ENCODE measurements around the gene EARS2.
"Not testable (repeated sequence)": the region's sequence is repeated elsewhere in the genome, so short reads cannot be mapped to it uniquely, and the experiment has no call there.

Gene EARS2

DNA sequence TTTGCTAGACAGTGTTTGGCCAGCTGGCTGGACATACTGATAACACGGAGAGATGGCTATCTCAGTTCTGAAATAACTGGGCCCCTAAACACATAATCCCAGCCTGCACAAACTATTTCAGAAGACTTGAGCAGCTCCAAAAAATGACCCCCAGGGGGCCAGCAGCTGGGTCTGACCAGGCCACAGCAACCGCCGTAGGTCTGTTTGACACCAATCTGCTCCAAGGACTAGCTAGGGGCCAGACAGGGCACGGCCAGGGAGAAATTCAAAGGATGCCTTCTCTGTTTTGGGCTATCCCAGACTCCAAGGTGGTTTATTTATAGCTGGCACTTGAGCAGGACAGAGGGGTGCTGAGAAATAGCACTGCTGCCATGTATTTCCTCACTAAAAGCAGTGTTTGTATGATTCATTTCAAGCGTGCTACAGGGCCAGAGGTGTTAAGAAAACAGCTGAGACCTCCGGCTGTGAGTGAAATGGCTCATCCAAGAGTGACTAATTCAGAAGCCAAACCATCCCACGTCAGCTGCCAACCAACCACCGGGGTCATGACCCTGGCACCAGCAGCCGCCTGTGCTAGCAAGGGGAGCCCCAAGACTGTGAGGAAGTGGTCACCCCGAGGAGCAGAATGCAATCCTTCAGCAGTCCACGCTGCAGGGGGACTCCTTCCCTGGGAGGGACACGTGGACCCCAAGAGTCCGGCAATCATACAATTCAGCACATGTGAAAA lies 52.5 kb downstream of the EARS2 start:
- DNase-seq = no peak

DNA sequence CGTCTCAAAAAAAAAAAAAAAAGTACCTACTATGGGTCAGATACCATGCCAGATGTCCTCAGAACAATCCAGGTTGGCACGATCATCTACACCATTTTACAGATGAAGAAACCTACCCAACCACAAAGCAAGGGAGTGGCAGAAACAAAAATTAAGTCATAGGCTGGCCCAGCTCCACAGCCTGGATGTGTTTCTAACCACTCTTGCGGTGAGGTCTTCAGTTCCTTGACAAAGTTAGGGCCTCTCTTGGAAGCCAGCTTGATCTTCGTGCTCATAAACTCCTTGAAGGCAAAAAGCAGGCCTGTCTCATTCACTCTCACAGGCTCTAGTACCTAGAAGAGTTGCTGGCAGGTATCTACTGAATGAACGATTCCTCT lies 53.1 kb downstream of the EARS2 start:
- DNase-seq = no peak

DNA sequence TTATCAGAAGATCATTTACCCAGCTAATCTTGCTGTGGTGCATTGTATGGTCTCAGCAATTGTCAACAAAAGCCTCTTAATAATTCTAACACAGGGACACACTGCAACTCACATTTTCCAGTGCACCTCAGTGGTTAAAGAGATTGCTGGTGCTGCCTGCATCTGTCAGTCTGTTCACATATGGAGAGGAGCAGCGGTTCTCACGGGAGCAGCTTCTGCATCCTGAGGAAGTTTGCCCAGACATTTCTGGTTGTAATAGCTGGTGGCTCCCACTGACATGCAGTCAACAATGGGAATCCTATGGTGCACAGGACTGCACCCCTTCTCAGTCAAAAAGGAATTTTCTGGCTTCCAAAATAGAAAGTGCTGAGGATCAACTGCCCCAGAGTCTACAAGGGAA lies 54.7 kb downstream of the EARS2 start:
- DNase-seq = no peak

DNA sequence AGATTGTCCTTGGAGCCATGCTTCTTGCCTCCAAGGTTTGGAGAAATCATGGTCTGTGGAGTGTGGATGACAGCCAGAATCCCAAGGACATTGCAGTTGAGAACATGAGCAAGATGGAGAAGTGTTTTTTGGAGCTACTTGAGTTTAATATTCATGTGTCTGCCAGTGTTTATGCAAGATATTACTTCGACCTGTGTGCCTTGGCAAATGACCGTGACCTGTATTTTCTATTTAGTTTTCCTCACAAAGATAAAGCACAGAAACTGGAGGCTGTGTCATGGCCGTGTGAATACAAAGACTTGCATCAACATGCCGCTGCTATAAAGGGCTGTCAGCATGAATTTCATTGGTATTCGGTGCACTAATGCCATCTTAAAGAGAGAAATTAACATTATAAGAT lies 55.9 kb downstream of the EARS2 start:
- no peak for DNase-seq

DNA sequence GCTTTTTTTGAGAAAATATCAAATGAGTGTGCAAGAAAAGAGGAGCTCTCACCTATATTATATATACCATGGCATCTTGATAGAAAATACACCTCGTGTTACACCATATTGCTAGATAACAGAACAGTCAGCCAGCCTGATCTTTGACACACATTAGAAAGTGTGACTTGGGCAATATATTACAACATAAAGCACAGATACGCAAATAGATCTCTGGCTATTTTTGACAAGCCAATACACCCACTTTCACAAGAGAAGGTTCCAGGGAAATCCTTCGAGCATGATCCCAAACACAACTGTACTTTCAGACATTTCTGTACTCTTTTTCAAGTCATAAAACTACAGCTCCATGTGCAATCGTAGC lies 56.3 kb downstream of the EARS2 start:
- no peak for DNase-seq

DNA sequence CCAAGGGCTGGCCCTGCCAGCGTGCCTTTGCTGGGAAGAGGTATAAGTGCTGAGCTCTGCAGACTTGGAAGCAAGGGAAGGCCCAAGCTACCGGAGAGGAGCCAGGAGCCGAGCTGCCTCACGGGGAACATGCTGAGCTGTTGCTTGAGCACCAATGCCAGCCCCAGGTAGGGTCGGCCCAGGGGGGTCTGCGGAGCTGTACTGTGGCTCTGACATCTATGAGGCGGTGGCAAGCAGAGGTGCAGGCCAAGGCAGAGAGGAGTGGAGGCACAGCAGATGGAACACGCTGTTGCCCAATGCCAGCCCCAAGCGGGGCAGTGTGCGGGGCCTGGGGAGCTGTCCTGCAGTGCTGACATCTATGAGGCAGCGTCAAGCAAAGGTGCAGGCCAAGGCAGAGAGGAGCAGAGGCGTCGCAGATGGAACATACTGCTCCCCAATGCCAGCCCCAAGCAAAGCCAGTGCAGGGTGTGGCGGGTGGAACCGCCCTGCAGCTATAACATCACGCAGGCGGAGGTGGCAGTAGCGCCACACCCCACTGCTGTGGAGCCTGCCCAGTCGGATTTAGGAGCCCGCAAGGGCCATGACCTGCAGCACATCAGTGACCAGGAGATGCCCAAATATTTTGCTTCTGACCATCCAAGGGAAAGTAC lies 56.8 kb downstream of the EARS2 start:
- no peak for DNase-seq

DNA sequence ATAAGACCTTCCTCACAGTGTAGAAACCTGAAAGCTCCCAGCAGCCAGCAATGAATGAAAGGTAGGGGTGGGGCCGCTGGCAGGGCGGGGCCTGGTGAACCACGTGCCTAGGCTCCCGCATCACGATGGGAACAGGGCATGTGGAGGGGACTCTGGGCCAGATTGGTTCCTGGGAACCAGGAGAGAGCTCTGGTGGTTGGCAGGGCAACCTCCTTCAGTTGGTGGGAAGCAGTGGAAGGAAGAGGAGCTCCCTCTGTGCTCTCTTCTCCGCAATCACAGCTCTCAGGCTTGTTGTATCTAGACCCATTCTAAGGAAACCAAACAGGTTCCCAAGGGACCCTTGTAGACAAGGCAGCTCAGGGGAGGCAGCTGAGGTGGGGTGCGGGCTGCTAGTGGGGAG lies 57.3 kb downstream of the EARS2 start:
- no peak for DNase-seq

DNA sequence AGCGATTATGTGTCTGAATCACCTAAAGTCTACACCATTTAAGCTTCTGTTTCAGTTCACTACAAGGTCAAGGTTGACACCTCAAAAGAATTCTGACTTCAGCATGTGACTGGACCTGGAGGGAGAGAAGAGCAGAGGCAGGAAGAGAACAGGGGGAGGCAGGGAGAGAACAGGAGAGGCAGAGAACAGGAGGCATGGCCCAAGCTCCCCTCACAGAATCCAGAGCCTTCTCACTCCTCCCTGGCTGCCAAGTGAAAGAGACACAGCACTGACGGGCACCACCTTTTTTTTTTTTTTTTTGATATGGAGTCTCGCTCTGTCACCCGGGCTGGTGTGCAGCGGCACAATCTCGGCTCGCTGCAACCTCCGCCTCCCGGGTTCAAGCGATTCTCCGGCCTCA lies 58.3 kb downstream of the EARS2 start:
- no peak for DNase-seq

DNA sequence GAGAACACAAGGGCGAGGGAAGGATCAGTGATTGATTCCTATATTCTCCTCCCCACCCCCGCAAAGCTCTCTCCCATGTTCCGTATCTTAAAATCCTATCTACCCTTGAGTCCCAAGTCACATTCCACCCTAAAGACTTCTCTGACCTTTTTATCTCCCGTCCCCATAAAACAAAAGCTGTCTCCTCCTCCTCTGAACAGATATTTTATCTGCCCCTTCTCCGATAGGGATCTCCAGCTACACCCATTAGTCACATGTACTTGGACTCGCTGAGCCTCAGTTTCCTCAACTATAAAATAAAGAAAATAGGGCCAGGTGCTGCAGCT lies 59.6 kb downstream of the EARS2 start:
- DNase-seq = no peak

DNA sequence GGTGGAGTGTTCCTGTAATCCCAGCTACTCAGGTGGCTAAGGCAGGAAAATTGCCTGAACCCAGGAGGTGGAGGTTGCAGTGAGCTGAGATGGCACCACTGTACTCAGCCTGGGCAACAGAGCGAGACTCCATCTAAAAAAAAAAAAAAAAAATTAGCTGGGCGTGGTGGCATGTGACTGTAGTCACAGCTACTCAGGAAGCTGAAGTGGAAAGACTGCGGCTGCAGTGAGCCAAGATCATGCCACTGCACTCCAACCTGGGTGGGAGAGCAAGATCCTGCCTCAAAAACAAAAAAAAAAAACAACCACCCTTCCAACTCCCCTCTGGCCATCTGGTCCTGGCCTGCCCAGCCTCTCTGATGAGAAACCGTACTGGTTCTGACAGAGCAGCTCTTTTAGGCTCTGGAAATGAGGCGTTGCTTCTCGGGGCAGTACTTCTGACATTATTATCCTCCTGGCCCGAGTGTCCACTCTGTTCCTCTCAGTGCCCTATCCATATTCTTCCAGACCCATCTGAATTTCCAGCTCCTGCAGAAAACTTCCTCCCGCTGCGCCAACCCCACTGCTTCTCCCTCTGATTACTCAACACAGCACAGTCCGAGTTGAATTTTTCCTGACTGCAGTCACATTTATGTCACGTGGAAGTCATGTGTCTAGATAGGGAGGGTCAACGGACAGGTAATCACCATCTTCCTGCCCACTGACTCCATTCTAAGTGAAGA lies 60.2 kb downstream of the EARS2 start:
- DNase-seq = no peak

DNA sequence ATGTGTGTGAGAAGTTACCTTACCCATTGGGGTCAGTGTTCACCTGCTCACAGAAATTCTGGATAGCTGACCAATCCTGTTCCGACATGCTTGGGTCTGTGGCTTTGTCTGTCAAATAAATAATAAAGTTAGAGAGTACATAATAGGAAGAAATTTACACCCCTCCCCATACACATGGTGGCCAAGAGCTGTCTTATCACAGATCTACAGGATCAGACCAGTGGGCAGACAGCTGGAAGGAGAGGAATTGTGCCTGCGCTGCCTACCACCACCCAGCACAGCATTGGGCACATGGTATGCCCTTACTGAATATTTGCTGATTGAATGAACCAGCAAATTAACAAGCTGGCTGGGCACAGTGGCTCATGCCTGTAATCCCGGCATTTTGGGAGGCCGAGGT lies 61.5 kb downstream of the EARS2 start:
- DNase-seq = no peak

DNA sequence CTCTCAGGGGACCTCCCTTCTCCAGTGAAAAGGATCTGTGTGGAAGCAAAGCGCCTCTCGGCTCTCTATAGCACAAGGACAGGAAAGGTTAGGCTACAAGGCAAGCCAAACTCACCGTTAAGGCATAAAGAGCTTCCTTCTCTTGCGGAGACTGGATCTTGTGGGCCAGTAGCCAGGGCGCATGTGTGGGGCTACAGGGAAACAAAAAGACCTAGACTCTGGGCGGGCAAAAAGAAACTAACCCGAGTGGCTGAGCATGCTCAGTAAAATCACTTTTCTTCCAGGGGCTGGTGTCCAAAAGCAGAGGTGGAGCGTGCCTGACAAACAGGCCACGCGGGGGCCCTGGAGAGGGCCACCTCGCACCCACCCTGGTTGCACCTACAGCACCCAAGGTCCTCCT lies 63.0 kb downstream of the EARS2 start:
- DNase-seq = no peak

DNA sequence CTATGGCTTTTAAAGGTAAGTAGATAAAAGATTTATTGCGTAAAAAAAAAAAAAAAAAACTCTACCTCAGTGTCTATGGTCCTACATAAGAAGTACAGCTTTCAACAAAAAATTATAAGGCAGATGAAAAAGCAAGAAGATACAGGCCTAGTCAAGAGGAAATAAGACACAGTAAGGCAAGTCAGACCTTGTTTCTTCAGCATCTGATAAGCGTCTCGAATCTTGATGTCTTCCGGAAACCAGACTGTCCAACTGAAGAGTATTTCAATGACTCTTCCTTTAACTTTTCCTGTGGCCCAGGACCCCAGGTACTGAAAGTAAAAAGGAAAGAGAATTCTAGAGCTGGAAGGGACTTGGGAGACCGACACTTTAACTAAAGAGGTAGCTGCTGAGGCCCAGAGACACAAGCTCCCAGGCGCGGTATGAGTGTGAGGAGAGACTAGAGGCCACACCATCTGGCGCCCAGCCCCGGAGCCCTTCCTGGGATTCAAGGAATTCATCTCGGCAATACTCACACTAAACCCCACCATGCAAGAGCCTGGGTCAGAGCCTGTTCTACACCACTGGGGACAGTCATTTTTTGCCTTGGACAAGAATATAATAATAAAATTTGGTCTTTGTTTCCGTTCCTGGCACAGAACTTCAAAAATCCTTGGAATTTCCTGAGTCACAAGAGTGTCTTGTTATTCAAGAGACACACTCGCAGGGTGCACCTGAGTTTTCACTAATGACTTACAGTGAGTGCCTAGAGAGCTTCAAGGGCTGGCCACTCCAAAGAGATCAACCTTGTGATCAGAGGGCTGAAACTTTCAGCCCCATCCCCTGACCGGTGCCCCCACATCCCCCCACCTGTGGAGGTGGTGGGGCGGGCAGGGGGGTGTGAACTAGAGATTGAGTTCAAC lies 65.4 kb downstream of the EARS2 start:
- DNase-seq = no peak

DNA sequence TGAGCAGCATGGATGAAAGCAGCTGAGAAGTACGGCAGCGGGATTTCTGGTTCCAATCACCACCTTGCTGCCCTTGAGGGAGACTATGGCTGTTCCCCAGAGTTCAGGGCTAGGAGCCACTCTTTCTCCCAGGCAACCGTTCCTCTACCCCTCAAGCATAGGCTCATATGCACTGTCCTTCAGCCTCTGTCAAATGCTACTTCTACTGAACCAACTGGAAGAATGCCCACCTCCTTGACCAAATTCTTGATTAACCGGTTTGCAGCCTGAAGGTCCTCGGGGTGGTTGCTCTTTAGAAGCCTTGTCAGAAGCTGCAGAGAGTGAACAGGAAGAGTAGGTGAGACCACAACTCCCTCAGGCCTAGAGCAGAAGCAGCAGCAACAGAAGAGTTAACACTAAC lies 70.7 kb downstream of the EARS2 start:
- no peak for DNase-seq

DNA sequence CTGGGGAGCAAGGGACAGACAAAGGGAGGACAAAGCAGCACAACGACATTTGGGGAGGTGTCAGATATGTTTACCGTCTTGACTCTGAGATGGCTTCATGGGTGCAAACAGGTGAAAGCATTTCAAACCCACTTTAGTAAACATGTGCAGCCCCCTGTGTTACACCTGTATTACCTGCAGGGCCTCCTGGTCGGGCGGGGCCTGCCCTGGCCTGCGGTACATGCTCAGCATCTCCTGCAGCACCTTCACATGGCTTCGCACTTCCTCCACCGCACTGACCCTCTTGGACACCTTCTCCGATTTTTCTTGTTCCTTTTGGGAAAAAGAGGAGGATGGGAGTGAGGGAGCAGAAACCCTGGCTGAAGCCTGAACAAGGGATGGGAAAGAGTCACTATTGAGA lies 71.3 kb downstream of the EARS2 start:
- no peak for DNase-seq

DNA sequence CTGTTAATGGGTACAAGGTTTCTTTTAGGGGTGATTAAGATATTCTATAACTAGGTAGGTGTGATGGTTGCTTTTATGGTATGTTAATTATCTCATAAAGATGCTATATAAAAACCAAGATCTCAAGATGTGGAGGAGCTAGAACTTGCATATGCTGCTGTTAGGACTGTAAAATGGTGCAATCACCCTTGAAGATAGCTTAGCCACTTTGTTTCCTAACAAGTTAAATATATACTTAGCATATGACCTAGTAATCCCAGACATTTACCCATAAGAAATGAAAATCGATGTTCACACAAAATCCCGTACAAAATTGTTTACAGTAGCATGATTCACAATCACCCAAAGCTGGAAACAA lies 71.9 kb downstream of the EARS2 start:
- DNase-seq = no peak

DNA sequence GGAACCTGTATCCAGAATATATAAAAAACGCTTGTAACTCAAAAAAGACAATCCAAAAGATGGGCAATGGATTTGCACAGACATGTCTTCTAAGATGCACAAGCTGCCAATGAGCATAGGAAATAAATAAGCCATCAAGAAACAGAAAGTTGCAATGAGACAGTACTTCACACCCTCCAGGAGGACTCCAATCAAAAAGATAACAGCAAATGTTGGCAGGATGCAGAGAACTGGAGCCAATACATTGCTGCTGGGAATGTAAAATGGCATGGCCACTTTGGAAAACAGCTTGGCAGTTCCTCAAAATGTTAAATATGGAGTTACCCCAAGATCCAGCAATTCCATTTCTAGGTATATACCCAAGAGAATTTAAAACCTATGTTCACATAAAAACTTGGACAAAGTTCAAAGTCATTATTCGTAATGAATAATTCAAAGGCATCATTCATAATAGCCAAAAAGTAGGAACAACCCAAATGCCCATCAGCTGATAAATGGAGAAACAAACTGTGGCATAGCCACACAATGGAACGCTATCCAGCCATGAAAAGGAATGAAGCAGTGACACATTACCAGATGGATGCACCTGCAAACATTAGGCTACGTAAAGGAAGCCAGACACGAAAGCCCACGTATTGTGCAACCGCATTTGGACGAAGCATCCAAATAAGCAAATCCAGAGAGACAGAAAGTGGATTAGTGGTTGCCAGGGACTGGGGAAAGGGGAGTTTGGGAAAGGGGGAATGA lies 72.5 kb downstream of the EARS2 start:
- DNase-seq = no peak

DNA sequence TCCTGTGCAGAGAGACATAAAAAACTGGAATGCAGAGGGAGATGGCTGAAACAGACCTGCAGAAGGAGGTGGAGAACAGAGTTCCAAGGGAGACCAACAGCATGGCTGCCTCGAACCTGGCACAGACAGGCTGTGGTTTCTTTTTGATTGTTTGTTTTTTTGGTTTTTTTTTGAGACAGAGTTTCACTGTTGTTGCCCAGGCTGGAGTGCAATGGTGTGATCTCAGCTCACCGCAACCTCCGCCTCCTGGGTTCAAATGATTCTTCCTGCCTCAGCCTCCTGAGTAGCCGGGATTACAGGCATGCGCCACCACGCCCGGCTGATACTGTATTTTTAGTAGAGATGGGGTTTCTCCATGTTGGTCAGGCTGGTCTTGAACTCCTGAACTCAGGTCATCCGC lies 73.7 kb downstream of the EARS2 start:
- not testable (repeated sequence) for DNase-seq

DNA sequence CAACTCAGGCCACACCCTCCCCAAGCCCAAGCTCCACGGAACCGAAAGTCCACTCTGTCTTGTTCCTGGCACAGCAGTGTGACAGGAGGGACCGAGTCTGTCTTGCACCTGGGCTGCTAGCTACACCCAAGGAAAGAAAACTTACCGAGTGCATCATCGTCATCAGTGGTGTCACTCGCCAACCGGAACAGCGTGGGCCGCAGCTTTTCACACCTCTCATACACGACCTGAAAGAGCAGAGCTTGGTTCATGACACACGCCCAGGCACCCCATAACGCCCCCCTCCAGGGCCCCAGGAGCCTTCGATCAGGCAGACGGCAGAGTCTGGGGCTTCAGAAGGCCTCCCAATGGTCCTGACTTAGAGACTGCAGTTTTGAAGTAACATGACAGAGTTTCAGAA lies 74.4 kb downstream of the EARS2 start:
- no peak for DNase-seq

DNA sequence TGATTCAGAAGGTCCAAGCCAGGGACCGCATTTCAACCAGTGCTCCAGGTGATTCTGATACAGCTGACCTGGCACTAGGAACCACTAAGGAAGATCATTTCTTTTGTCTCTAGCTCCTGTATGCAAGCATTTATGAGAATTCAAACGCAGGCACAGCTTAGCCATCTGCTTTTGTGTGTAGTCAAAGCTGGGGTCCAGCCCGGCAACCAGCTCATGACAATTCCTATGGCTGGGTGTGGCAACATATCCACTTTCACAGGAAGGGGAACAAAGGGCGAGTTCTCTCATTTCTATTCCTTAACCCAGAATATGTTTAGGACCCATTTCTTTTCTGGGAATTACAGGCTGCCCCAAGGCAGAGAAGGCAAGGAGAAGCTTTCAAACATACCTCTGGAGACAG lies 76.9 kb downstream of the EARS2 start:
- no peak for DNase-seq

DNA sequence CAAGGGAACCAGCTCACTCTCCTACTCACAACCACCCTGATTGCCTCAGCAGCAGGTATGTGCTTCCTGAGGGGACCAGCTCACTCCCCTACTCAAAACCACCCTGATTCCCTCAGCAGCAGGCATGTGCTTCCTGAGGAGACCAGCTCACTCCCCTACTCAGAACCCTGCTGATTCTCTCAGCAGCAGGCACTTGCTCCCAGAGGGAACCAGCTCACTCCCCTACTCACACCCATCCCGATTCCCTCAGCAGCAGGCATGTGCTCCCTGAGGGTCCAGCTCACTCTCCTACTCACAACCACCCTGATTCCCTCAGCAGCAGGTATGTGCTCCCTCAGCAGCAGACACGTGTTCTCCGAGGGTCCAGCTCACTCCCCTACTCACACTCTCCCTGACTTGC lies 78.0 kb downstream of the EARS2 start:
- DNase-seq = no peak

DNA sequence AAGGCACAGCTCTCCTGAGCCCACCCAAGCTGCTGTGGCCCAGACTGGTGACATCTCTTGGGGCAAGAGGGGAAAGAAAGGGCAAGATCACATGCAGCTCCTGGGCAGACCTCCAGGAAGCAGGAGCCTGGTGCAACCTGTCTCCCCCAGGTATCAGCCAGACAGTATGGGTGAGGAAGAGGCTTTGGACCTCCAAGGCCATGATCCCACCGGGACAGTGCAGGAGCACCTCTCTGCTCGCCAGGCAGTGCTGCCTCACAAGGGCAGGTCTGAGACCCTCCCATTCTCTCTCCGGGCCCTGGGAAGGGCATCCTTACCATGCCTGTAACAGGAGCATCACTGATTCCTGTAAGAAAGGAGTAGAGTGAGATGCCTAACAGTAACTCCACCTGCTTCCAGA lies 78.6 kb downstream of the EARS2 start:
- no peak for DNase-seq

DNA sequence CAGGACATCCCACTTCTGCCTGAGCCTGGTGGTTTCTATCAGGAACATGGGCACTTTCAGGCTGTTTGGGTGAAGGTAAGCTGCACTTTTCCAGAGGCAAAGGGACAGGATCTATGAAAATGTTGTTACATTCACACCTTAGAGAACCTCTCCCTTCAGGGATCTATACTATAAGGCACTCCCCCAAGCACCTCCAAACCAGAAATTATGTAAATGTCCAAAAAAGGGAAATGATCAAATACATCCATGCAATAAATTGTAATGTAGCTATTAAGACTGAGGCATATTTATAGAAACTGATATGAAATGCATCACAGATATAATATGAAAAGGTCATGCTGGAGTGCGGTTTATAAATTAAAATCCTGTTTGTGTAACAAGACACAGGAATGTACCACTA lies 80.9 kb downstream of the EARS2 start:
- no peak for DNase-seq
